LNCaP clone FGC (cell line): ENCODE measurements around the gene CATSPER4.

ENCODE experiments used
- DNase-seq: peaks from one replicate; pipeline ENCODE4 v3.0.0-alpha.2; 2011; ENCODE audit warnings: low read depth
- H3K4me3 ChIP-seq: 2 replicates; pipeline ENCODE4 v1.5.1; 2011; ENCODE audit warnings: mild to moderate bottlenecking, low read depth, low read length, control low read depth
- CTCF ChIP-seq: IDR thresholded peaks from 2 replicates; pipeline ENCODE4 v1.5.1; 2012; ENCODE audit warnings: mild to moderate bottlenecking; ENCODE audit not compliant: control insufficient read depth, insufficient read depth; ENCODE audit errors: extremely low read depth

Gene CATSPER4

DNA sequence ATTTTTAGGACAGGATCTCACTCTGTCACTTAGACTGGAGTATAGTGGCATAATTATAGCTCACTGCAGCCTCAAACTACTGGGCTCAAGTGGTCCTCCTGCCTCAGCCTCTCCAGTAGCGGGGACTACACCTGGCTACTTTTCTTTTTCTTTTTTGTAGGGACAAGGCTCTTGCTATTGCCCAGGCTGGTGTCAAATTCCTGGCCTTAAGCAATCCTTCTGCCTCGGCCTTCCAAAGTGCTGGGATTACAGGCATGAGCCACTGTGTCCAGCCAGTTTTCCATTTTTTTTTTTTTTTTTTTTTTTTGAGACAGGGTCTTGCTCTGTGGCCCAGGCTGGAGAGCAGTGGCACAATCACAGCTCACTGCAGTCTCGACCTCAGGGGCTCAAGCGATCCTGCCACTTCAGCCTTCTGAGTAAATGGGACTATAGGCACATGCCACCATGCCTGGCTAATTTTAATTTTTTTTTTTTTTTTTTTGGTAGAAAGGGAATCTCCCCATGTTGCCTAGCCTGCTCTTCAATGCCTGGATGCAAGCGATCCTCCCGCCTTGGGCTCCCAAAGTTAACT lies 23.0 kb downstream of the CATSPER4 start:
- H3K4me3 ChIP-seq: no peak overlapping the region
- TF ChIP-seq CTCF: no peak
- no peak for DNase-seq

- no peak overlapping the region for H3K4me3 ChIP-seq
- no peak for TF ChIP-seq CTCF
- no peak for DNase-seq
These were observed 24.8 kb downstream of the CATSPER4 start for GRCh38 chr1:26215246-26215645.

DNA sequence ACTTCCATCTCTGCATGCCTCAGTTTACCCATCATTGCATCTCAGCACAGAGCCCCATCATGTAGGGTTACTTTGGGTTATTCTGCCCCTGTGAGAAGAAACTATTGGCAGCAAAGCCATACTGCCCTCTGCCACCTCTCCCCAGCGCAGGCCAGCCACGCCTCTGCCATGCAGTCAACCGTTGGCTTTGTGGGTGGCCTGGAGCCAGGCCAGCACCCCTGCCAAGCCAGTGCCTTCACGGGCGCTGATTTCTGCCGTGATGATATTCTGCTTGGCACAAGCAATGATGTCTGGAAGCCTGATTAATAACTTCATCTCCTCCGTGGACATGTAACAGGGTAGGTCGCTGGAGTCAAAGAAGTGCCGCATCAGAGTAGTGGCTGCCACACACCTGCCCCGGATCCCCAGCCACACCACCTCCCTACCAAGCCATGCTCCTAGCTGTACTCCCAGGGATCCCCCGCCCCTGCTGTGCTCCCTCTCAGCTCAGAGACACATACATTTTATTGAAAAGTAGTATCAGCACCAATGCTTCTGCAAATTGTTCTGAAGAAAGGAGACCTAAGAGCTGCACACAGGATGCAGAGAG lies 28.6 kb downstream of the CATSPER4 start:
- no peak for TF ChIP-seq CTCF
- no peak for DNase-seq
- no peak overlapping the region for H3K4me3 ChIP-seq

DNA sequence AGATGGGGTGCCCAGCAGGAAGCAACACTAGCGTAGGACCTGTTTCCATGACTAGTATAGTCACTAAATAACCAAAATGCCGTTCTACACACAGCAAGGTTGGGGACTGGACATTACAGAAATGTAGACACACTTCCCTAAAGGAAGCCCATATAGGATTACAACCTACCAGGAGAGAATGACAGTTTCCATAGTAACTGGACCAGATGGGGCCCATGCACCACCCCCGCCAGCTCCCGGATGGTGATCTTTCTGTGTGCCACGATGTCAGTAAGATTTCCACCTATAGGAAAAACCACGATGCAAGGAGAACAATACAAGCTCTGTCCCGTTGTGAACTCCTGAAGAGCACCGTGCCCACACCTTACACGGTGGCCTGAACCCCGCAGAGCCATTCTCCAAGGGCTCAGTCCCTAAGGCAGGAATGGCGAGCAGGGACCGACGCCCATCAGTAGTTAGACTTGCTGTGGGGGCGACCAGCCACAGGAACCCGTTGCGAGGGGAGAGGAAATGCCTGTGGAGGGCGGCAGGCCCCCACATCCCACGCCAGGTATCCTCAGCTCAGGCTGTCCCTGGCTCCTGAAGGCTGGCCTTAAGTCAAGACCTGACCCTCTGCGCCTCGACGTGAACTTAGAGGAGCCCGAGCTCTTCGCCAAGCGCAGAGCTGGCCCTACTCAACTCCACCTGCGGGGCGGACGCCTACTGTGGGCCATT lies 30.0 kb downstream of the CATSPER4 start:
- no peak for DNase-seq

GRCh38 chr1:26221094-26221493 lies 30.7 kb downstream of the CATSPER4 start:
- no peak for TF ChIP-seq CTCF
- no peak for DNase-seq
- no peak overlapping the region for H3K4me3 ChIP-seq

More for the DNA sequence above, 30.0 kb downstream of the CATSPER4 start:
- H3K4me3 ChIP-seq: no peak overlapping the region
- no peak for TF ChIP-seq CTCF

DNA sequence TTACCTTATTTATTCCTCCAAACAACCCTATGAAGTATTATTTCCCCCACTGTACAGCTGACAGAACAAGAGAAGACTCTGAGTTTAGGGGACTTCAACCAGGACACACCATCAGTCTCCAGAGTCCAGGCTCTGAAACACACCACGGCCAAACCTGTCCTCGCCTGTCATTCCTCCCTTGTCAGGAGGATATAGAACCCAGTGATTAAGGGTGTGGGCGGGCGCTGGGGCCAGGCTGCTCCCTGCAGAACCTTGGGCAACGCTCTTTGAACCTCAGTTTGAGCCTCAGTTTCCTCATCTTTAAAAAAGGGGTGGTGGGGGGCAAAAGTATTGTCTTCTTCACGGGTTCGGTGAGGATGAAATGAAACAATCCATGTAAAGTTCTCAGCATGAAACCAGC lies 34.2 kb downstream of the CATSPER4 start:
- no peak for DNase-seq
- TF ChIP-seq CTCF: no peak
- no peak overlapping the region for H3K4me3 ChIP-seq
